ENCODE results near the gene PCYT1B.
"Not testable (repeated sequence)": the region's sequence is repeated elsewhere in the genome, so short reads cannot be mapped to it uniquely, and the experiment has no call there.

GRCh38 chrX:24605941-24606340 is 41.2 kb downstream of the PCYT1B start:
- not testable (repeated sequence) for TF ChIP-seq POLR2A, CTCF (IDR thresholded peaks at IDR 0.05)
